Ascending aorta (tissue), 2 donors: ENCODE results near the gene TXK. TPM values are rescaled to one million over a fixed set of nuclear protein-coding genes. Genes with fewer than 3 reads are reported as not detected.

Source experiments
- DNase-seq, 2 donors: peaks; one replicate each; pipeline ENCODE4 v3.0.0-alpha.2; 2019; ENCODE audit warnings: low spot score in 2 of 2
- H3K27ac ChIP-seq, 2 donors: fragments of 200-600 bp; sonication (generic); one replicate each; pipeline ENCODE4 v1.5.1; 2016 to 2017; ENCODE audit warnings: mild to moderate bottlenecking in 1 of 2
- H3K27me3 ChIP-seq: fragments of 200-600 bp; sonication (generic); one replicate; pipeline ENCODE4 v1.5.1; 2017
- H3K36me3 ChIP-seq, 2 donors: fragments of 200-600 bp; sonication (generic); one replicate each; pipeline ENCODE4 v1.5.1; 2016
- H3K4me1 ChIP-seq, 2 donors: fragments of 200-600 bp; sonication (generic); one replicate each; pipeline ENCODE4 v1.5.1; 2016 to 2017; ENCODE audit warnings: mild to moderate bottlenecking in 1 of 2
- H3K4me3 ChIP-seq, 2 donors: fragments of 200-600 bp; sonication (generic); one replicate each; pipeline ENCODE4 v1.5.1; 2016 to 2017; ENCODE audit warnings: mild to moderate bottlenecking in 1 of 2
- H3K9me3 ChIP-seq, 2 donors: fragments of 200-600 bp; sonication (generic); one replicate each; pipeline ENCODE4 v1.5.1; 2016
- intact Hi-C: fragments of 100-400 bp; cut with DNase I; formaldehyde crosslinking; loops from one replicate; pipeline ENCODE4 v1.15.1; 2023
- total RNA-seq: library from RNA; depleted of rRNA; stranded (reverse); fragments of >200 nt; gene quantifications from one replicate; pipeline ENCODE4 v1.1.0, GENCODE V29; 2016
- TF ChIP-seq, protein P1 (sequence below), 3 experiments: fragments of 200-600 bp in 2 of 3; fragments of 450-650 bp in 1 of 3; sonication (generic) in 2 of 3; IDR thresholded peaks; one replicate each; pipeline ENCODE4 v1.5.1; 2016 to 2019; ENCODE audit warnings: antibody characterized with exemption in 3 of 3, mild to moderate bottlenecking in 1 of 3, moderate library complexity in 1 of 3

The TXK gene
- total RNA-seq, 1 donor from 2014 or later = not detected

GRCh38 chr4:48105230-48105629 is 28.8 kb downstream of the TXK start:
- intact Hi-C loops = no loop called here
- Histone ChIP-seq H3K27me3 (no peaks in the 10 kb centered on the region), H3K9me3 (no peaks in the 10 kb centered on the region), H3K36me3 (no peaks in the 10 kb centered on the region), H3K4me1 (no peaks in the 10 kb centered on the region), H3K4me3 (no peak overlapping the region), H3K27ac (no peak overlapping the region)
- DNase-seq = no peak
- TF ChIP-seq, protein P1, sequence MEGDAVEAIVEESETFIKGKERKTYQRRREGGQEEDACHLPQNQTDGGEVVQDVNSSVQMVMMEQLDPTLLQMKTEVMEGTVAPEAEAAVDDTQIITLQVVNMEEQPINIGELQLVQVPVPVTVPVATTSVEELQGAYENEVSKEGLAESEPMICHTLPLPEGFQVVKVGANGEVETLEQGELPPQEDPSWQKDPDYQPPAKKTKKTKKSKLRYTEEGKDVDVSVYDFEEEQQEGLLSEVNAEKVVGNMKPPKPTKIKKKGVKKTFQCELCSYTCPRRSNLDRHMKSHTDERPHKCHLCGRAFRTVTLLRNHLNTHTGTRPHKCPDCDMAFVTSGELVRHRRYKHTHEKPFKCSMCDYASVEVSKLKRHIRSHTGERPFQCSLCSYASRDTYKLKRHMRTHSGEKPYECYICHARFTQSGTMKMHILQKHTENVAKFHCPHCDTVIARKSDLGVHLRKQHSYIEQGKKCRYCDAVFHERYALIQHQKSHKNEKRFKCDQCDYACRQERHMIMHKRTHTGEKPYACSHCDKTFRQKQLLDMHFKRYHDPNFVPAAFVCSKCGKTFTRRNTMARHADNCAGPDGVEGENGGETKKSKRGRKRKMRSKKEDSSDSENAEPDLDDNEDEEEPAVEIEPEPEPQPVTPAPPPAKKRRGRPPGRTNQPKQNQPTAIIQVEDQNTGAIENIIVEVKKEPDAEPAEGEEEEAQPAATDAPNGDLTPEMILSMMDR (IDR thresholded peaks at IDR 0.05) = no peak

DNA sequence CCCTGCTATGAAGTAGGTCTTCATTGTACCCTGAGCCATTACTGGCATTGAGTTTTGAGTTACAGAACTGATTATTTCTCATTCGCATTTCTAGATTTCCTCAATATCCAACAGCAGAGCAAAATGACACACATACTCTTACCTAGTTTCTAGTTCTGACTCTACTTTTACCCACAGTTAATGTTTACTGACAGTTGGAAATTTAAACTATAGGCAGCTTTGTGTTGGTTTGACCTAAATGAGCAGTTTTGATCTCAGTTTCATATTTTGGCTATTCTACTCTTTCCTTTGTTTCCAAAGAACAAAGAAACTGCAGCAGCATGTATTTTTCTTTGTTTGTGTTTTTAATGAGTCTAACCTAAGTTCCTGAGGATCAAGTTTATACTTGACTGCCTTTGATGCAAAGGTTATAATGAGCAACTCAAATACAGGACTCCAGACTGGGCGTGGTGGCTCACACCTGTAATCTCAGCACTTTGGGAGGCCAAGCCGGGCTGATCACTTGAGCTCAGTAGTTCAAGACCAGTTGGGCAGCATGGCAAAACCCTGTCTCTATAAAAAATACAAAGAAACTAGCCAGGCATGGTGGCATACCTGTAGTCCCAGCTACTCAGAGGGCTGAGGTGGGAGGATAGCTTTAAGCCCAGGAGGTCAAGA is 30.4 kb downstream of the TXK start:
- Histone ChIP-seq H3K4me3 (no peak overlapping the region), H3K36me3 (no peaks in the 10 kb centered on the region), H3K4me1 (no peaks in the 10 kb centered on the region), H3K27me3 (no peaks in the 10 kb centered on the region), H3K9me3 (no peaks in the 10 kb centered on the region), H3K27ac (no peak overlapping the region)
- TF ChIP-seq, protein P1 (IDR thresholded peaks at IDR 0.05) = no peak
- intact Hi-C loops = no loop called here
- DNase-seq = no peak

- DNase-seq = no peak
- Histone ChIP-seq H3K36me3 (no peaks in the 10 kb centered on the region), H3K4me3 (no peak overlapping the region), H3K27me3 (no peaks in the 10 kb centered on the region), H3K9me3 (no peaks in the 10 kb centered on the region), H3K4me1 (no peaks in the 10 kb centered on the region), H3K27ac (no peak overlapping the region)
- intact Hi-C loops = no loop called here
- TF ChIP-seq, protein P1 (IDR thresholded peaks at IDR 0.05) = no peak
These were observed 31.7 kb downstream of the TXK start for GRCh38 chr4:48102303-48102702.

- Histone ChIP-seq H3K36me3 (no peaks in the 10 kb centered on the region), H3K4me1 (no peaks in the 10 kb centered on the region), H3K27me3 (no peaks in the 10 kb centered on the region), H3K4me3 (no peak overlapping the region), H3K27ac (no peak overlapping the region), H3K9me3 (no peaks in the 10 kb centered on the region)
- intact Hi-C loops = no loop called here
- DNase-seq = no peak
- TF ChIP-seq, protein P1 (IDR thresholded peaks at IDR 0.05) = no peak
These were observed 33.8 kb downstream of the TXK start for GRCh38 chr4:48100256-48100655.

- intact Hi-C loops = no loop called here
- Histone ChIP-seq H3K9me3 (no peaks in the 10 kb centered on the region), H3K4me1 (no peaks in the 10 kb centered on the region), H3K36me3 (no peaks in the 10 kb centered on the region), H3K27me3 (no peaks in the 10 kb centered on the region), H3K4me3 (no peak overlapping the region), H3K27ac (no peak overlapping the region)
- DNase-seq = no peak
- TF ChIP-seq, protein P1 (IDR thresholded peaks at IDR 0.05) = no peak
These were observed 38.6 kb downstream of the TXK start for GRCh38 chr4:48095441-48095840.

GRCh38 chr4:48093991-48094416 is 40.0 kb downstream of the TXK start:
- intact Hi-C loops = no loop called here

More at GRCh38 chr4:48093991-48094416, 40.0 kb downstream of the TXK start:
- no peak overlapping the region for H3K4me3 ChIP-seq
- H3K36me3 ChIP-seq = no peaks in the 10 kb centered on the region
- no peak for DNase-seq
- no peak overlapping the region for H3K27ac ChIP-seq
- no peaks in the 10 kb centered on the region for H3K4me1 ChIP-seq
- H3K27me3 ChIP-seq = no peaks in the 10 kb centered on the region
- TF ChIP-seq, protein P1 (IDR thresholded peaks at IDR 0.05) = no peak
- H3K9me3 ChIP-seq = no peaks in the 10 kb centered on the region
